GM18517 (cell line): Measurements from ENCODE around the gene NID2.
A peak's percentile ranks its signal among the peaks of the same experiment; 100 is the strongest.

Source experiments
- ATAC-seq: cut with Tn5 transposase; IDR thresholded peaks from one replicate; pipeline ENCODE4 v1.9.1; 2021; ENCODE audit warnings: mild to moderate bottlenecking, moderate library complexity; ENCODE audit not compliant: unreplicated experiment

The NID2 gene

DNA sequence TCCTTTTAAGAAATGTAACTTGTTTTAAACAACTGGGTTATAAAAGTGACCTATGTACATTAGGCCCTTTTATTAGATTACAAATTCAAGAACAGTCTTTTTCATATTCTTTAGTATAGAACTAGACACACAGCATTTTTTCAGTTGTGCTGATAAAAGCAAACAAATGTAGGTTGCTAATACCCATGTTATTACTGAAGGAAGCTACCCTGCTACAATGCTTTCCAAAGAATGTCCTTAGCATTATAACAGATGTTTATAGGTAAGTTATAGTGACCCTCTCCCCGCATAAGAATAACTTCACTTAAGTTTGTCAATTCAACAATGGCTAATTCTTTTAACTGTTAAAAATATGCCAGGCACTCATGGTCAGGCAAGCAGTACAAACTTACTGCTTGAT lies 61.6 kb downstream of the NID2 start:
- ATAC-seq = no peak

DNA sequence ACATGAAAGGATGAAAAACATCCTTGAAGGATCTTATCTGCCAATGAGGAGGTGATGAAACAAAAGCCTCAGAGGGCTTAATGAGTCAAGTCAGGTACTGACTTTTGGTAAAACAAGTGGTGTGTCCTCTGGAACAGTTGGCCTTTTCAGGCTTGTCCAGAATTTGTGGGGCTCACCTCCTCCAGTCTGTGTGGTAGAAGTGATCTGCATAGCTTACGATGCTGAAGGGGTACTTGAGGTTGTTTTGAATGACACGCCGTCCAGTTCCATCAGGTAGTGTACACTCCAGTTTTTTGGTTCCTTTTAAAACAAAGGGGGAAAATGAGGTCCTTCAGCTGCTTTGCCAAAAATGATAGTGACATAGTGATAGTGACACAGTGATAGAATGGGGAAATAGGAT lies 62.5 kb downstream of the NID2 start:
- ATAC-seq = no peak

- ATAC-seq = no peak
These were observed 63.2 kb downstream of the NID2 start for GRCh38 chr14:52005625-52006024.

GRCh38 chr14:52003324-52003723 lies 65.5 kb downstream of the NID2 start:
- no peak for ATAC-seq

DNA sequence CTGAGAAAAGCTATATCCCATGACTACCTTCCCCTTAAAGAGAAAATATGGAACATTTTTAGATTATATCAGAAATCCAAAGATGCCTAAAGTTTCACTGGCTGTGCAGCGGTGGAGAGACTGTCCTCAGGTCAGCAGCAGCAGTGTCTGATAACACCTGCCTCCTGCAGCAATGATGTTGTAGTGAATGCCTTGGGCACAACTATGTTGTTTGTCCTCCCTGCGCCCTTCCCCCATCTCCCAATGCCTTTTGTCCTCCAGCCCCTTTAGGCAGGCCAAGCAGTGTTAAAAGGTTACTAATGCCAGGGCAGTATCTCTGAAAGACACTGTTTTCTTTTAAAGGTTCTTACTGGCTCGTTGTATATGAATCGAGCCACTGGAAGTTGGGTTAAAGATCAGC lies 66.3 kb downstream of the NID2 start:
- no peak for ATAC-seq

GRCh38 chr14:52000696-52001095 lies 68.2 kb downstream of the NID2 start:
- ATAC-seq = no peak

DNA sequence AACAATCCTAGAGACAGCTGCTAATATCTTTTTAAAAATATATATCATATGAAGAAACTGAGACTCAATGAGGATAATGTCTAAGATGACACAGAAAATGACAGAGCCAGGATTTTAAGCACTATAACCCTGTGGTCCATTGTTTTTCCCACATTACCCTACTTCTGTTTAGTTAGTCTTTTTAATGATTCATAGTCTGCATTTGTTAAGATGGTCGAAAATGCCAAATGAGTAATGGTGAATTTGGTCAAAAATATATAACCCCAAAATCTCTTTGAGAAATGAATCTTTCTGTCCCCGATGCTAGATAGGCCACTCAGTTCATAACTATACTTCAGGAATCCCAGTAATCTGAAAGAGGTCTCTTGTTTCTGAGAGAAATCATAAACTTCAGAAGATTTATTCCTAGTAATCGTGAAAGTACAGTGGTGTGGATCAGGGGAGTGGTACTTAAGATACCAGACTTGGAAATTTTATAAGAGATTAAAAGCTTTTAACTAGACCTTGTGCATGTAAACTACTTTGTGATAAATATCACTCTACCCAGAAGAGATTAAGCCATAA lies 68.8 kb downstream of the NID2 start:
- no peak for ATAC-seq

DNA sequence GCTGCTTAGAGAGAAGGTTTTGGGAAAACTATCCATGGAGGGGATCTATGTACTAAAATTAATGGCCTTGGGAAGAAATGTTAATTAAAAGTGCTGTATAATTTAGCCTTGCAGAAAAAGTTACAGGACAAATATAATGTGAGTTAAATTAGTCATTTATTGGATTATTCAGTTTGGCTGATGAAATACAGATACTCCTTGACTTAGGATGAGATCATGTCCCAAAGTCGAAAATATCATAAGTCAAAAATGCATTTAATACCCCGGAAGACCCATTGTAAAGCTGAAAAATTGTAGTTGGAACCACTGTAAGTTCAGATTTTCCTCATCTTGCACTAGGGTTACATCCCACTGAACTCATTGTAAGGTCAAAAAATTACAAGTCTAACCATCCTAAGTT lies 69.8 kb downstream of the NID2 start:
- no peak for ATAC-seq

DNA sequence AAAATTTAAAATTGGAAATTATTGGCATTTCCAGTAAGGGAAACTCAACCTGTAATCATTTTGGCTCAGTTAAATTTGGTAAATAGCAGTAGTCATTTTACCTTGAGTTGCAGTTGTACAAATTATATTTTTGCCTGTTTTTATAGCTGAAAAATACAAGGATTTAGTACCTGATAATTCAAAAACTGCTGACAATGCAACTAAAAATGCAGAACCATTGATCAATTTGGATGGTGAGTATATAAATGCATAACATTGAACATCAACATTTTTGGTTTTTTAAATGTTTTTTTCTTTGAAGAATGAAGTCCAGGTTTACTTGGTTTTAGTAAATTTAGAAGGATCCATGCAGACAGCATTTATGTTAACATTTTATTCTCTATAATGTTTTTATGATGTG lies 70.5 kb downstream of the NID2 start:
- no peak for ATAC-seq

GRCh38 chr14:51996148-51996746 lies 72.6 kb downstream of the NID2 start:
- ATAC-seq = no peak

- no peak for ATAC-seq
These were observed 75.5 kb downstream of the NID2 start for GRCh38 chr14:51993285-51993920.

GRCh38 chr14:51990488-51990887 lies 78.4 kb downstream of the NID2 start:
- ATAC-seq = no peak

GRCh38 chr14:51989293-51990234 lies 79.3 kb downstream of the NID2 start, which contains the start of gene RTRAF:
RTRAF (plus strand) TSS chr14:51989546; CDS start chr14:51989640, 94 bp downstream.
- ATAC-seq = peak; percentile 87

- ATAC-seq = no peak
These were observed 80.6 kb downstream of the NID2 start for GRCh38 chr14:51988221-51988620.

DNA sequence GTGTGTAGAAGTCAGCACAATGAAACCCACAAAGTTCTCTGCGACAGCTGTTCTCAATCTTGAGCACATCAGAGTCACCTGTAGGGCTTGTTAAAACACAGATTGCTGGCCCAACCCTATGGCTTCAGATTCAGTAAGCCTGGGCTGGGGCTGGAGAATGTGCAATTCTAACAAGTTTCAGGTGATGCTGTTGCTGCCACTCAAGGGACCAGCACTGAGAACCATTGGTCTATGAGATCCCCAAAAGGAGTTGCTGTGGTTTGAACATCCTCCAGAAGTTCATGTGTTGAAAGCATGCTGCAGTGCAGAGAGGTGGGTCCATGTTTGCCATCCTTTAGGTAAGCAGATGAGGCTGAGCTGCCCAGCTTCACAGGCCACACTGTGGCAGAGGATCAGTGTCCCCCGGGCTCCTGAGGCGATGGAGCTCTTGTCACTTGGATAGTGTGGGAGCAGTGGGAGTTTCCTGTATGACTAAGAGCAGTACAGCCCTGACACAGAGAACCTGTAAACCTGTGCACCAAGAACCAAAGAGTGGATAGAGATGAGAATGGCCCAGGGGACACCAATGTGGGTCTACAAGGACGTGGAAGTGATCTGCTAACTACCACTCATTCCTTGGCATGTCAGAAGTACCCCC lies 87.5 kb downstream of the NID2 start:
- no peak for ATAC-seq

DNA sequence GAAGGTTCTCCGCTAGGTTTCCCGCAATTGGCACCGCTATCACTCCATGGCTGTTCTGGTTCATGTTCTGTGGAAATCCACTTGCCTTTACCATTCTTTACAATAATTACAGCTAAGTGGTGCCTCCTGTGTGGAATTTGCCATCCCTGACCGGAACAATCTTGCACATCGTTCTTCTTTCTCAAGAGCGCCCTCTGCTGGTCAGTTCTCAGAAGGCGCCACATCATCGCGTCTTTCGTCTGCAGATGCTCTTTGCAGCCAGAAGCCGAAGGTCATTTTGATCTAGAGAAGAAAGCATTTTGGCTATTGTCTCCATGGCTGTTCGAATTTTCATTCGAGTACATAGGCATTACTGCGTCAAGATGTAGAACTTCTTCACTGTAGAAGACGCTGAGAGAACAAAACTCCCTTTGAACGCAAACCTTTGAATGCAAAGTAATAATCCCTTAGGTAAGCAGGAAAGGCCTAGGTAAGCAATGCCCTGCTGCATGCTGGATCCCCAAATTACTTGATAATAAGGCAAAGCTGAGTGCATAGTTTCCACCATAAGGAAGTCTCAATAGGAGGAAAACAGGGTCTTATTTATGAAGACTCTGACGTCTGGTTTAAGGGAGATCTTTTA lies 89.7 kb downstream of the NID2 start:
- ATAC-seq = no peak

DNA sequence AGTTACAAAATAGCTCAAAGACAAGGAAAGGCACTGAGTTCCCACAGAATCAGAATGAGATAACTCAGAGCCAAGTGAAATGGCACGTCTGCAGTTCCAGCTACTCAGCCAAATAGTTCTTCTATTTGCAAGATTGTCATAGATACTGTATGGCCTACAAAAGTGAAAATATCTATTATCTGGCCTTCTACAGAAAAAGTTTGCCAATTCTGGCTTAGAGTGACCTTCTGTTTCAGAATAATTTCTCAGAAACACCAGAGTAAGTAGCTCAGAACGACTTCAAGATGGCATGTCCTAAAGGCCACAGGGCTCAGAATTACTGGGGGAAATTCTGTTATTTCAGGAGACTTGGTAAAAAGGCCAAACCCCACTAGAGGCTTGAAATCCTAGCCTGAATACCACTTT lies 90.2 kb downstream of the NID2 start:
- ATAC-seq = no peak

GRCh38 chr14:51977075-51977474 lies 91.8 kb downstream of the NID2 start:
- ATAC-seq = no peak

GRCh38 chr14:51972566-51972965 lies 96.3 kb downstream of the NID2 start:
- ATAC-seq = no peak

- ATAC-seq = no peak
These were observed 98.9 kb downstream of the NID2 start for GRCh38 chr14:51969852-51970540.
